Bronchial epithelial cell (primary cell): ENCODE data around the gene SERTM2. TPM values are rescaled to one million over a fixed set of nuclear protein-coding genes. Genes with fewer than 3 reads are reported as not detected.
"Not testable (repeated sequence)": the region's sequence is repeated elsewhere in the genome, so short reads cannot be mapped to it uniquely, and the experiment has no call there.

Experiments used
- DNase-seq: peaks from one replicate; pipeline ENCODE4 v3.0.0-alpha.2; 2010; ENCODE audit warnings: low read depth
- FAIRE-seq: peaks from 2 replicates; lab custom pipeline; 2011; peaks lifted over from hg19 to GRCh38; lab: Jason Lieb, UNC
- H3K27me3 ChIP-seq: 2 replicates; pipeline ENCODE4 v1.5.1; 2011; ENCODE audit warnings: low read length; ENCODE audit not compliant: control insufficient read depth, insufficient read depth
- H3K36me3 ChIP-seq: 2 replicates; pipeline ENCODE4 v1.5.1; 2011; ENCODE audit warnings: low read length; ENCODE audit not compliant: control insufficient read depth, insufficient read depth
- H3K4me3 ChIP-seq: 2 replicates; pipeline ENCODE4 v1.5.1; 2011; ENCODE audit warnings: mild to moderate bottlenecking, low read depth, low read length, control low read depth
- total RNA-seq: library from RNA; depleted of rRNA; stranded (reverse); fragments of >200 nt; gene quantifications from 2 replicates; pipeline ENCODE4 v1.2.1, GENCODE V29; 2014
- TF ChIP-seq, protein P1 (sequence below): IDR thresholded peaks from 2 replicates; pipeline ENCODE4 v1.5.1; 2011; ENCODE audit warnings: mild to moderate bottlenecking, moderate library complexity, low read length, control low read depth, inconsistent platforms; ENCODE audit not compliant: insufficient read depth, severe bottlenecking

Gene SERTM2
- total RNA-seq, 1 donor from 2014 or later = under 0.01 TPM

GRCh38 chrX:111520506-111520905 lies 9.1 kb downstream of the SERTM2 start:
- FAIRE-seq = no peak
- DNase-seq = no peak
- TF ChIP-seq, protein P1, sequence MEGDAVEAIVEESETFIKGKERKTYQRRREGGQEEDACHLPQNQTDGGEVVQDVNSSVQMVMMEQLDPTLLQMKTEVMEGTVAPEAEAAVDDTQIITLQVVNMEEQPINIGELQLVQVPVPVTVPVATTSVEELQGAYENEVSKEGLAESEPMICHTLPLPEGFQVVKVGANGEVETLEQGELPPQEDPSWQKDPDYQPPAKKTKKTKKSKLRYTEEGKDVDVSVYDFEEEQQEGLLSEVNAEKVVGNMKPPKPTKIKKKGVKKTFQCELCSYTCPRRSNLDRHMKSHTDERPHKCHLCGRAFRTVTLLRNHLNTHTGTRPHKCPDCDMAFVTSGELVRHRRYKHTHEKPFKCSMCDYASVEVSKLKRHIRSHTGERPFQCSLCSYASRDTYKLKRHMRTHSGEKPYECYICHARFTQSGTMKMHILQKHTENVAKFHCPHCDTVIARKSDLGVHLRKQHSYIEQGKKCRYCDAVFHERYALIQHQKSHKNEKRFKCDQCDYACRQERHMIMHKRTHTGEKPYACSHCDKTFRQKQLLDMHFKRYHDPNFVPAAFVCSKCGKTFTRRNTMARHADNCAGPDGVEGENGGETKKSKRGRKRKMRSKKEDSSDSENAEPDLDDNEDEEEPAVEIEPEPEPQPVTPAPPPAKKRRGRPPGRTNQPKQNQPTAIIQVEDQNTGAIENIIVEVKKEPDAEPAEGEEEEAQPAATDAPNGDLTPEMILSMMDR = no peak
- Histone ChIP-seq H3K4me3 (no peak overlapping the region), H3K36me3 (no peaks in the 10 kb centered on the region), H3K27me3 (no peaks in the 10 kb centered on the region)

DNA sequence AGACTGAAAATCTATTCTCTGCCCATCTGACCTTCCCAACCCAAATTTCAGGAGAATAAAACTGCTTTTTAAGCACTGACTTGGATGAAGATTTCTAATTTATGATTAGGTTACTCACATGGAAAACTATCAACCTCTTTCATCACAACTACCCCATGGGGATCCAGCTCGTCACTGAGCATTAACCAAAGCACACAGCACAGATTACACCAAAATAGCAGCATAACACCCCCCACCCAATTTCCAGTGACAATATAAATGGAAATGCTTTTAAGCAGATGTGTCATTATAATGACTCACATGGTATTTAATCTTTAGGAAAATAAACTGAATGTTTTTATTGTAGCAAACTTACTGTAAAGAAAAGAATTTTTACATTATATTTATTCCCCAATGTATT lies 9.7 kb downstream of the SERTM2 start:
- Histone ChIP-seq H3K36me3 (no peaks in the 10 kb centered on the region), H3K4me3 (no peak overlapping the region), H3K27me3 (no peaks in the 10 kb centered on the region)
- TF ChIP-seq, protein P1 = no peak
- FAIRE-seq = no peak
- DNase-seq = no peak

GRCh38 chrX:111543212-111543741 lies 31.8 kb downstream of the SERTM2 start:
- Histone ChIP-seq H3K4me3 (no peak overlapping the region), H3K27me3 (no peaks in the 10 kb centered on the region), H3K36me3 (no peaks in the 10 kb centered on the region)
- TF ChIP-seq, protein P1 = no peak
- FAIRE-seq (no peak), DNase-seq (no peak)

DNA sequence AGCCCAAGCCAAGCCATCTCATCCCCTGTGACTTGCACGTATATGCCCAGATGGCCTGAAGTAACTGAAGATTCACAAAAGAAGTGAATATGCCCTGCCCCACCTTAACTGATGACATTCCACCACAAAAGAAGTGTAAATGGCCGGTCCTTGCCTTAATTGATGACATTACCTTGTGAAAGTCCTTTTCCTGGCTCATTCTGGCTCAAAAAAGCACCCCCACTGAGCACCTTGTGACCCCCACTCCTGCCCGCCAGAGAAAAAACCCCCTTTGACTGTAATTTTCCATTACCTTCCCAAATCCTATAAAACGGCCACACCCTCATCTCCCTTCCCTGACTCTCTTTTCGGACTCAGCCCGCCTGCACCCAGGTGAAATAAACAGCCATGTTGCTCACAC lies 37.8 kb downstream of the SERTM2 start:
- not testable (repeated sequence) for H3K36me3 ChIP-seq, H3K27me3 ChIP-seq, H3K4me3 ChIP-seq, FAIRE-seq, DNase-seq

DNA sequence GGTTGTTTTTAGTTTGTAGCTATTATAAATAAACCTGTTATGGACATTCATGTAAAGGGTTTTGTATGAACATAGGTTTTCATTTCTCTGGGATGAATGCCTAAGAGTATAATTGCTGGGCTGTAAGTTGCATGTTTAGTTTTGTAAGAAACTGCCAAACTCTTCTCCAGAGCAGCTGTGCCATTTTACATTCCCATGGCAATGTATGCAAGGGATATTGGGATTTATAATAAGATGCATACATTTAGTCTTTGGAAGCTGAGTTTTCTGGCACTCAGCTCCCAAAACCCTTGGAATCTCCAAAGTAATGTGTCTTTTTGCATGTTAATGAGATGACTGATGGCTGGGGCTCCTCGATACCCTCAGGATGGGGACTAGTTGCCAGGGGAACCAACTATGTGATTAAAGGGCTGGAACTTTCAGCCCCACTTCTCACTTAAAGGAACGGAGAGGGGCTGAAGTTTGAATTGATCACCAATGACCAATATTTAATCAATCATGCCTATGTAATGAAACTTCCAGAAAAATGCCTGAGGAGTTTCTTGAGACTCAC lies 44.0 kb downstream of the SERTM2 start:
- TF ChIP-seq, protein P1 = no peak
- no peaks in the 10 kb centered on the region for H3K27me3 ChIP-seq
- H3K4me3 ChIP-seq = no peak overlapping the region
- no peak for DNase-seq
- H3K36me3 ChIP-seq = no peaks in the 10 kb centered on the region
- FAIRE-seq = no peak

- Histone ChIP-seq H3K36me3 (no peaks in the 10 kb centered on the region), H3K27me3 (no peaks in the 10 kb centered on the region), H3K4me3 (no peak overlapping the region)
- TF ChIP-seq, protein P1 = no peak
- FAIRE-seq (no peak), DNase-seq (no peak)
Measured at GRCh38 chrX:111560801-111561200, 49.4 kb downstream of the SERTM2 start.
